Measurements from ENCODE around the gene CRCP.
"Not testable (repeated sequence)": the region's sequence is repeated elsewhere in the genome, so short reads cannot be mapped to it uniquely, and the experiment has no call there.

Gene CRCP

GRCh38 chr7:66157060-66157459 lies 42.4 kb downstream of the CRCP start:
- DNase-seq: no peak

GRCh38 chr7:66162622-66163021 lies 48.0 kb downstream of the CRCP start:
- no peak for DNase-seq

GRCh38 chr7:66163186-66163610 lies 48.6 kb downstream of the CRCP start:
- no peak for DNase-seq

DNA sequence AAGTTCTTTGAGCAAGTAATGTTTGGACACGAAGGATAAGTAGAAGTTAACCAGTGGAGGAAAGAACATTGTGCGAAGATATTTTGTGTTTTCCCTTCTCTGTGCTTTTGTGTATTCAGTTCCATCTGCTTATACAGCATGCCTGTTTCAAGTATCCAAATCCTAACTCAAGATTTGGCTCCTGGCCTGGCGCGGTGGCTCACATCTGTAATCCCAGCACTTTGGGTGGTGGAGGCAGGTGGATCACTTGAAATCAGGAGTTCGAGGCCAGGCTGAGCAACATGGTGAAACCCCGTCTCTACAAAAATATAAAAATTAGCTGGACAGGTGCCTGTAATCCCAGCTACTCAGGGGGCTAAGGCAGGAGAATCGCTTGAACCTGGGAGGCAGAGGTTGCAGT lies 49.7 kb downstream of the CRCP start:
- no peak for DNase-seq

GRCh38 chr7:66167773-66168387 lies 53.2 kb downstream of the CRCP start:
- no peak for DNase-seq

GRCh38 chr7:66169616-66170015 lies 55.0 kb downstream of the CRCP start:
- DNase-seq: no peak

DNA sequence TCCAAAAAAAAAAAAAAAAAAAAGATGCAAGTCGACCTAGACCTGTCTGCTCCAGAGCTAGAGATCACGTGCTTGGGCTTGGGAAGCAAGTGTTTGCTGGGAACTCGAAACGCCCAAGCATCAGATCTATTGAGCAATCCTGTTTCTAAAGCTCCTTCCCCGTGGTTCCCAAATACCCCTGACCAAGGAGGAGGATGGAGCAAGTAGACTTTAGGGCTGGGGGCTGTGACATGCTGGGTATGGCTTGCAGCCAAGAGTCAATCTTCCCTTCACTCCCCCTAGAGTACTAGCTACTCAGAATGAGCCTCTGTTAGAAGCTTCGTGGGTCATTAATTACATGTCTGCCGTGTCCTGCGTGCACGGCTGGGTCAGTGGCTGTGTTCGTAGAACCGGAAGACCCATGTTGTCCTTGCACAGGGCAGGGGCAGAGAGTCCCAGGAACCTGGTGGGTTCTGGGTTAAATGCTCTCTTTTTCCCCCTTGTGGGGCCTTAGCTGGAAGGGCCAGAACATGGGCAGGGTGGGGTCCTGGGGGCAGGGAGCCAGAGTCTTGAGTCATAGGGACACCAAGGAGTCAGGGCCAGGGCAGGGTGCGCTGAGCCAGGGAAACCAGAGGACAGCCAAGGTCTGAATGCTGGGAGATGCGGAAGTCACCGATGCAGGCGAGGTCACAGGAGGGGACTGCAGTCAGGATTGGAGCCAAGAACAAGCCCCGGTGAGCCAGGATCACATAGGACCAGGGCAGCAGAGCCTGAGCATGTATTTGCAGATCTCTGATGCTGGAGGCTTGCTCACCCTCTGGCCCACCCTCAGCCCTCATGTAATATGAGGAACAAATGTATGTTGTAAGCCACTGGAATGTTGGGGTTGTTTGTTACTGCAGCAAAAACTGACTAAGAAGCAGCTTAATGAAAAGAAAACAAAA lies 55.9 kb downstream of the CRCP start:
- no peak for DNase-seq

DNA sequence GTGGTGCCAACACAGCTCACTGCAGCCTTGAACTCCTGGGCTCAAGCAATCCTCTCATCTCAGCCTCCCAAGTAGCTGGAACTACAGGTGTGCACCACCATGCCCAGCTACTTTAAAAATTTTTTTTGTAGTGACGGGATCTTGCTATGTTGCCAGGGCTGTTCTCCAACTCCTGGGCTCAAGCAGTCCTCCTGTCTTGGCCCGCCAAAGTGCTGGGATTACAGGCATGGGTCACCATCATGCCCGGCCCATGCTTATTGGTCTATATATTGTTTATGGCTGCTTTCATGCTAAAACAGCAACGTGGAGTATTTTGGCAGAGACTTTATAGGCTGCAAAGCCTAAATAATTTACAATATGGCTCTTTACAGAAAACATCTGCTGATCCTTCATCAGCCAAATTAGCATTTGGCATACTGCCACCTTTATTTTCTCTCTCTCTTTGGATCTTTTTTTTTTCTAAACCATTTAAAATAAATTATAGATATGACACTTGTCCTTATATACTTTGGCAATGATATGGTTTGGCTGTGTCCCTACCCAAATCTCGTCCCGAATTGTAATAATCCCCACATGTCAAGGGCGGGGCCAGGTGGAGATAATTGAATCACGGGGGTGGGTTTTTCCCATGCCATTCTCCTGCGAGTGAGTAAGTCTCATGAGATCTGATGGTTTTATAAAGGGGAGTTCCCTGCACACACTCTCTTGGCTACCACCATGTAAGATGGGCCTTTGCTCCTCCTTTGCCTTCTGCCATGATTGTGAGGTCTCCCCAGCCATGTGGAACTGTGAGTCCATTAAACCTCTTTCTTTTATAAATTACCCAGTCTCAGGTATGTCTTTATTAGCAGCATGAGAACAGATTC lies 58.1 kb downstream of the CRCP start:
- DNase-seq: not testable (repeated sequence)

DNA sequence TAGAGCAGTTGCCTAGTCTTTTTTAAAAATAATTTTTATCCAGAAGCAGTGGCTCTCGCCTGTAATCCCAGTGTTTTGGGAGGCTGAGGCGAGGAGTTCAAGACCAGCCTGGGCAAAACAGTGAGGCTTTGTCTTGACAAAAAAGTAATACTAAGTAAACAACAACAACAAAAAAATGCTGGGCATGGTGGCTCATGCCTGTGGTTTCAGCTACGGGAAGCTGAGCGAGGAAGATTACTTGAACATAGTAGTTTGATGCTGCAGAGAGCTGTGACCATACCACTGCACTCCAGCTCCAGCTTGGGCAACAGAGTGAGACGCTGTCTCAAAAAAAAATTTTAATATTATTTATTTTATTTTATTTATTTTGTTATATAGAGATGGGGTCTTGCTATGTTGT lies 59.2 kb downstream of the CRCP start:
- no peak for DNase-seq

DNA sequence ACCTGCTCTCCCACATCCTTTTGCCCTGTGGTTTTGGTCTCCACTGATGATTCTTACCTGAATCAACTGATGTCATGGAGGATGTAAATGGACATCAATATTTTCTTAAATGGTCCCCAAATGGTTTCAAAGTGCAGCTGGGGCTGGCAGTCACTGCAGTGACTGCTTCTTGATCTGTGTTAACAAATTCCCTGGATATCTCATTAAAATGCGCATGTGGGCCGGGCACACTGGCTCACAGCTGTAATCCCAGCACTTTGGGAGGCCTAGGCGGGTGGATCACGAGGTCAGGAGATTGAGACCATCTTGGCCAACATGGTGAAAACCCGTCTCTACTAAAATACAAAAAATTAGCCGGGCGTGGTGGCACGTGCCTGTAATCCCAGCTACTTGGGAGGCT lies 60.4 kb downstream of the CRCP start:
- not testable (repeated sequence) for DNase-seq

- no peak for DNase-seq
Measured at GRCh38 chr7:66176914-66177313, 62.3 kb downstream of the CRCP start.

GRCh38 chr7:66178258-66178657 lies 63.6 kb downstream of the CRCP start:
- no peak for DNase-seq

- DNase-seq: no peak
Measured at GRCh38 chr7:66181329-66181728, 66.7 kb downstream of the CRCP start.

DNA sequence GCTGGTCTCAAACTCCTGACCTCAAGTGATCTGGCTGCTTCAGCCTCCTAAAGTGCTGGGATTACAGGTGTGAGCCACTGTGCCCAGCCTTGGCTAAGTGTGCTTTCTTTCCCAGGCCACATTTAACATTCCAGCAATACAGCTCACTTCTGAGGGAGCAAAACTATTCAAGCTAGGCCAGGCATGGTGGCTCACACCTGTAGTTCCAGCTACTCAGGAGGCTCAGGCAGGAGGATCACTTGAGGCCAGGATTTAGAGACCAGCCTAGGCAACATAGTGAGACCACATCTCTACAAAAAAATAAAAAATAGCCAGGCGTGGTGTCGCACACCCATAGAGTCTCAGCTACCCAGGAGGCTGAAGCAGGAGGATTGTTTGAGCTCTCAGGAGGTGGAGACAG lies 67.2 kb downstream of the CRCP start:
- no peak for DNase-seq

DNA sequence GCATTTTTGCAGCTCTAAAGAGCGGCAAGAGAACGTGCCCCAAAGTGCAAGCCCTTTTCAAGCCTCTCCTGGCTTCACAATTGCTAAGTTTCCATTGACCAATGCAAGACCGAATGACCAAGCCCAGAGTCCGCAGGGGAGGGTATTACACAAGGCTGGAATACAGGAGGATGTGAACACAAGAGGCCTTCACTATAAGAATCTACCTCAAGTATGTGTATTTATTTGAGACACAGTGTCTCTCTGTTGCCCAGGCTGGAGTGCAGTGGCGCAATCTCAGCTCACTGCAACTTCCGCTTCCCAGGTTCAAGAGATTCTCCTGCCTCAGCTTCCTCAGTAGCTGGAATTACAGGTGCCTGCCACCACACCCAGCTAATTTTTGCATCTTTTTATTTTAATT lies 68.3 kb downstream of the CRCP start:
- no peak for DNase-seq

DNA sequence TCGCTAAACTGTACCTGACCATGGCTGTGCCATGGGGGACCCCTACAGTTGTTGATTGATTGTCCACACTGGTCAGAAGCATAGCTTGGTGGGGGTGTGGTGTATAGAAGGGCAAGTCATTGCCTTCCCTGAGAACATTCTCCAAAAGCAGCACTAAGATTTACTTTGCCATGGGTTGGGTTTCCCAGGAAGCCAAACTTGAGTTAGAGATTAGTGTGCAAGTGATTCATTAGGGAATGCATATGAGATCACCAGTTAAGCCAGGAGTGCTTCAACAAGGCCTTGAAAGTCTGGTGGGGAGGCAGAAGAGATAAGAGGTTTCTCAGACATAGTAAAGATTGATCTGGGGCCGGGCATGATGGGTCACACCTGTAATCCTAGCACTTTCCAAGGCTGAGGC lies 69.1 kb downstream of the CRCP start:
- no peak for DNase-seq

- no peak for DNase-seq
Measured at GRCh38 chr7:66185680-66186187, 71.1 kb downstream of the CRCP start.

DNA sequence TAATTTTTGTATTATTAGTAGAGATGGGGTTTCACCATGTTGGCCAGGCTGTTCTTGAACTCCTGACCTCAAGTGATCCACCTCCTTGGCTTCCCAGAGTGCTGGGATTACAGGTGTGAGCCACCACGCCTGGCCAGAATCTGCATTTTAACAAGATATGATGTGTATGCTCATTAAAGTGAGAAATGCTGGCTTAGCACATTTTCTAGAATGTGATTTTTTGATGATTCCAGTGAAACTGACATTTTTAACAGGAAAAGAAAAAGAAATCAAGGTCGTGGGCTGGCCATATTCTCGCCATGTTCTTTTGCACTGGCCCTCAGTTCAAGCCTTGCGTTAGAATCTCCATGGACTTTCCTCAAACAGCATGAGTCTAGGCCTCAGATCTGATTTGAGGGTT lies 72.3 kb downstream of the CRCP start:
- DNase-seq: no peak

- DNase-seq: no peak
Measured at GRCh38 chr7:66187905-66188304, 73.3 kb downstream of the CRCP start.

GRCh38 chr7:66188645-66189044 lies 74.0 kb downstream of the CRCP start:
- no peak for DNase-seq

DNA sequence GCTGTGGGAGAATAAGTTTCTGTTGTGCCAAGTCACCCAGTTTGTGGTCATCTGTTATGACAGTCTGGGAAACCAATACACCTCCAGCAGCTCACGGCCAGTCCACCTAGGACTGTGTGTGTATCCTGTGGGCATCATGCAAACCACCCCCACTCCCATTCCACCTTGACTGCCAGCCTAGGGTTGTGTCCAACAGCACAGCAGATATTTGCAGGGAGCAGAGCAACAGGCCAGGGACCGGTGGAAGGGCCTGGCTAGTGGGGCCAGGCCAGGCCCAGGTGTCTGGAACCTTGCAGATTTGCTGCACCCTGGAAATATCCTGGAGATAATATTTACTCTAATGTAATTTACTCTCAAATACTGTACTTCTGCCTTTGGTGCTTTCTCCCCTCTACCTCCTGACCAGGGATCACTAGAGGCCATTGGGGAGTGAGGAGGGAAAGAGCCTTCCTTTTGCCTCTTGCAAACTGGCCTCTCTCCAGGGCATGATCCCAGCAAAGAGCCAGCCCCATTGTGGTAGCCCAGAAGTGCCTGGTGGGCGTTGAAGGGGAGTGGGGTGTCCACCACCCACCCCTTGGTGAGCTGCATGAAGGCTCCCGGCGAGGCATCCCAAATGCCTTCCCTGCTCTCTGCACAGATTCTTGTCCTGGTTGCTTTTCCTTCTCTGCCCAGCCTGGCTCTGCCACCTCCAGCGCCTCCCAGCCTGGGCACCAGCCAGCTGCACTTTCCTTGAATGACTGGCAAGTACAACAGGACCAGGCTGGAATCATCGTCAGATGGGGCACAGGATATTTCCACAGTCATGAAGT lies 75.3 kb downstream of the CRCP start:
- no peak for DNase-seq

GRCh38 chr7:66190504-66190857 lies 75.8 kb downstream of the CRCP start:
- DNase-seq: no peak
